GM23338 (cell line): ENCODE results near the gene IL23R. TPM values are rescaled to one million over a fixed set of nuclear protein-coding genes. Genes with fewer than 3 reads are reported as not detected.

Experiments used
- ATAC-seq: fragments of 200-7000 bp; cut with Tn5 transposase; 3 replicates; pipeline ENCODE4 v1.9.1; 2020
- DNase-seq: peaks from one replicate; pipeline ENCODE4 v3.0.0-alpha.2; 2015; ENCODE audit warnings: low spot score
- H2AFZ ChIP-seq: fragments of 200-600 bp; sonication (generic); 2 replicates; pipeline ENCODE4 v1.8.0; 2016; ENCODE audit warnings: antibody characterized with exemption, mild to moderate bottlenecking, moderate library complexity
- H3F3A ChIP-seq: fragments of 200-600 bp; sonication (generic); replicated peaks from 2 replicates; pipeline ENCODE4 v1.8.0; 2017; ENCODE audit warnings: antibody characterized with exemption, mixed run types, low read depth
- H3K27ac ChIP-seq: fragments of 200-600 bp; sonication (generic); 2 replicates; pipeline ENCODE4 v1.6.1; 2016; ENCODE audit warnings: low read depth
- H3K27me3 ChIP-seq: fragments of 200-600 bp; sonication (generic); 2 replicates; pipeline ENCODE4 v1.8.0; 2016; ENCODE audit warnings: mild to moderate bottlenecking, mixed run types, moderate library complexity; ENCODE audit not compliant: insufficient read depth
- H3K36me3 ChIP-seq: fragments of 200-600 bp; sonication (generic); 2 replicates; pipeline ENCODE4 v1.8.0; 2016; ENCODE audit warnings: mild to moderate bottlenecking; ENCODE audit not compliant: insufficient read depth
- H3K4me1 ChIP-seq: fragments of 200-600 bp; sonication (generic); 2 replicates; pipeline ENCODE4 v1.8.0; 2016; ENCODE audit warnings: mild to moderate bottlenecking, moderate library complexity; ENCODE audit not compliant: insufficient read depth
- H3K4me2 ChIP-seq: fragments of 200-600 bp; sonication (generic); 2 replicates; pipeline ENCODE4 v1.7.1; 2017; ENCODE audit warnings: mixed run types
- H3K4me3 ChIP-seq: fragments of 200-600 bp; sonication (generic); 2 replicates; pipeline ENCODE4 v1.6.1; 2016; ENCODE audit warnings: mixed run types
- H3K79me2 ChIP-seq: fragments of 200-600 bp; sonication (generic); replicated peaks from 2 replicates; pipeline ENCODE4 v1.8.0; 2017; ENCODE audit warnings: mild to moderate bottlenecking; ENCODE audit not compliant: insufficient read depth
- H3K9me2 ChIP-seq: fragments of 200-600 bp; sonication (generic); 2 replicates; pipeline ENCODE4 v1.8.0; 2017; ENCODE audit not compliant: insufficient read depth
- H4K20me1 ChIP-seq: fragments of 200-600 bp; sonication (generic); replicated peaks from 2 replicates; pipeline ENCODE4 v1.8.0; 2017; ENCODE audit warnings: mild to moderate bottlenecking; ENCODE audit not compliant: insufficient read depth
- H3K27ac Mint-ChIP-seq: 2 replicates; pipeline ENCODE4 v1.8.0; 2020; ENCODE audit warnings: inconsistent platforms, mild to moderate bottlenecking, moderate library complexity, mixed read lengths
- H3K27me3 Mint-ChIP-seq: 3 replicates; pipeline ENCODE4 v1.8.0; 2022; ENCODE audit warnings: low read depth, mild to moderate bottlenecking, moderate library complexity, mixed read lengths, inconsistent platforms; ENCODE audit not compliant: insufficient read depth, poor library complexity
- H3K36me3 Mint-ChIP-seq: 3 replicates; pipeline ENCODE4 v1.8.0; 2021; ENCODE audit warnings: low read depth, mild to moderate bottlenecking, inconsistent platforms, moderate library complexity, mixed read lengths
- H3K4me1 Mint-ChIP-seq: 3 replicates; pipeline ENCODE4 v1.8.0; 2020; ENCODE audit warnings: mild to moderate bottlenecking, inconsistent platforms, mixed read lengths
- H3K4me3 Mint-ChIP-seq: 3 replicates; pipeline ENCODE4 v1.8.0; 2021; ENCODE audit warnings: moderate library complexity, mild to moderate bottlenecking, inconsistent platforms, mixed read lengths
- H3K9me3 Mint-ChIP-seq: 3 replicates; pipeline ENCODE4 v1.8.0; 2020; ENCODE audit warnings: moderate library complexity, mild to moderate bottlenecking, inconsistent platforms, mixed read lengths
- CREB1 ChIP-seq: fragments of 250-450 bp; sonication (Bioruptor Pico); IDR thresholded peaks from 2 replicates; pipeline ENCODE4 v1.5.0; 2020; ENCODE audit warnings: low read depth, mild to moderate bottlenecking, moderate library complexity
- CTCF ChIP-seq, 2 experiments: fragments of 200-600 bp in 1 of 2; sonication (generic) in 1 of 2; conservative IDR thresholded peaks; 2 replicates each; pipeline versions ENCODE4 v1.5.1 to v1.6.1; 2016 to 2017; ENCODE audit warnings: antibody characterized with exemption in 2 of 2, low read depth in 2 of 2, mild to moderate bottlenecking in 2 of 2, moderate library complexity in 1 of 2
- ETS1 ChIP-seq: IDR thresholded peaks from 2 replicates; pipeline ENCODE4 v1.6.1; 2016; ENCODE audit warnings: antibody characterized with exemption
- EZH2 ChIP-seq: fragments of 200-600 bp; sonication (generic); IDR thresholded peaks from one replicate; pipeline ENCODE4 v1.8.0; 2017; ENCODE audit warnings: antibody characterized with exemption, mild to moderate bottlenecking, low read depth; ENCODE audit not compliant: unreplicated experiment
- JUNB ChIP-seq: IDR thresholded peaks from one replicate; pipeline ENCODE4 v1.6.1; 2016; ENCODE audit warnings: antibody characterized with exemption; ENCODE audit not compliant: unreplicated experiment
- NANOG ChIP-seq: IDR thresholded peaks from 2 replicates; pipeline ENCODE4 v1.6.1; 2016; ENCODE audit warnings: antibody characterized with exemption, borderline replicate concordance
- STAT1 ChIP-seq: IDR thresholded peaks from one replicate; pipeline ENCODE4 v1.6.1; 2016; ENCODE audit warnings: antibody characterized with exemption; ENCODE audit not compliant: unreplicated experiment
- ZNF114 ChIP-seq: fragments of 250-450 bp; sonication (Bioruptor Pico); IDR thresholded peaks from 2 replicates; pipeline ENCODE4 v1.5.0; 2020; ENCODE audit warnings: mild to moderate bottlenecking, moderate library complexity
- ZNF331 ChIP-seq: fragments of 250-450 bp; sonication (Bioruptor Pico); IDR thresholded peaks from 2 replicates; pipeline ENCODE4 v1.5.0; 2020; ENCODE audit warnings: low read depth, mild to moderate bottlenecking, moderate library complexity
- ZNF462 ChIP-seq: fragments of 250-450 bp; sonication (Bioruptor Pico); IDR thresholded peaks from 2 replicates; pipeline ENCODE4 v1.5.0; 2020; ENCODE audit warnings: mild to moderate bottlenecking, moderate library complexity
- polyA plus RNA-seq: library from polyadenylated mRNA; unstranded; fragments of >200 nt; fragmentation: Nextera tagmentation; extraction: Ambion mirVana; gene quantifications from 2 replicates; pipeline ENCODE4 v1.2.1, GENCODE V29; 2016
- total RNA-seq: library from RNA; depleted of rRNA; stranded (reverse); fragments of >200 nt; shearing (Covaris generic); gene quantifications from 2 replicates; pipeline ENCODE4 v1.2.3, GENCODE V29; 2014

The IL23R gene
- total and polyA plus RNA-seq, 2 experiments from 2014 or later, result not detected

GRCh38 chr1:67300561-67300960 is 134.3 kb downstream of the IL23R start (continued):
- no peak for TF ChIP-seq ZNF462 (CRISPR knock-in tag)
- no peak for TF ChIP-seq NANOG

GRCh38 chr1:67304023-67304422 is 137.8 kb downstream of the IL23R start:
- H3K27me3 ChIP-seq, result peaks cover 35% of the 10 kb centered on the region
- H3K27me3 Mint-ChIP-seq, result peaks cover 22% of the 10 kb centered on the region

More at GRCh38 chr1:67304023-67304422, 137.8 kb downstream of the IL23R start:
- Histone ChIP-seq H3K36me3 (no peaks in the 10 kb centered on the region), H3K79me2 (no peaks in the 10 kb centered on the region), H3K27ac (no peak overlapping the region), H3K4me3 (no peak overlapping the region), H3K9me2 (0 out of 2 replicates have a peak, but pooled peaks cover 4% of the 10 kb centered on the region), H3K4me1 (no peaks in the 10 kb centered on the region), H3F3A (no peaks in the 10 kb centered on the region), H2AFZ (no peak overlapping the region), H3K4me2 (no peak overlapping the region), H4K20me1 (no peaks in the 10 kb centered on the region)
- no peaks in the 10 kb centered on the region for H3K9me3 Mint-ChIP-seq
- no peak overlapping the region for H3K4me3 Mint-ChIP-seq
- no peak overlapping the region for H3K27ac Mint-ChIP-seq
- no peak for ATAC-seq
- no peak for DNase-seq
- TF ChIP-seq ZNF331 (no peak), ZNF114 (CRISPR knock-in tag) (no peak), JUNB (no peak), CREB1 (CRISPR knock-in tag) (no peak), CTCF (conservative IDR thresholded peaks at IDR 0.05; ENCODE audit: low read depth in 2 of 2) (no peak), NANOG (no peak), ETS1 (no peak), STAT1 (no peak), EZH2 (no peak)
- no peaks in the 10 kb centered on the region for H3K36me3 Mint-ChIP-seq
- 0 out of 3 replicates have a peak, but pooled peaks cover 2% of the 10 kb centered on the region for H3K4me1 Mint-ChIP-seq
